Measurements from ENCODE around the gene WNT2B. TPM values are rescaled to one million over a fixed set of nuclear protein-coding genes. Genes with fewer than 3 reads are reported as not detected.

WNT2B gene
- total and polyA plus RNA-seq, 2 donors (not counting 1 experiment from before 2014, with no cell fraction given): 0.54 to 5.2 TPM

DNA sequence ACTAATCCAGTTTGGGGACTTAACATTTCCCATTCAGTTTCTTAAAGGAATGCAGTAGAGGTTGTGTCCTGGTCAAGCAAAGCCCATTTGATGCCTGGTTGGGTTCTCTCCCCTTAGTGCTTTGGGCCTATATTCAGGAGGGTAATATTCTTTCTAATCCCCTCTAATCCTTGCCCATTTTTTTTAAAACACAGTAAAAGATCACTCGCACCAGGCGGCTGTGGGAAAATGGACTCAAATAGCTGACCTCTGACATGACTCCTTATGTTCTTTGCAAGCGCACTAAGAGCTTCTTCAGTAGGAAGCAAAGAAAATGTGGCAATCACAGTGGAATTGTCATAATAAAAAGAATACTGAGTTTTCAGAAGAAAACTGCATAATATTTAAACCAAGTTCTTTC lies 49.9 kb downstream of the WNT2B start:
- H4K20me1 ChIP-seq (ENCODE audit: control insufficient read depth, insufficient read depth, low read length, poor library complexity, severe bottlenecking): no peaks in the 10 kb centered on the region
- no peak overlapping the region for H2AFZ ChIP-seq (ENCODE audit: insufficient read depth, low read depth, low read length, poor library complexity, severe bottlenecking)
- no CpG with 5 or more reads among the region's 3 CpGs for WGBS (ENCODE audit: insufficient coverage)
- no peak for DNase-seq
- intact Hi-C loops (cut with micrococcal nuclease): no loop called here
- H3K79me2 ChIP-seq (ENCODE audit: control insufficient read depth, insufficient read depth, low read length): no peaks in the 10 kb centered on the region
- no peak overlapping the region for H3K9ac ChIP-seq (ENCODE audit: low read length)
- POLR2A ChIA-PET: no interaction called here
- H3K4me2 ChIP-seq (replicated peaks; ENCODE audit: low read depth, low read length, poor library complexity, severe bottlenecking): no peak overlapping the region
- H3K27ac Mint-ChIP-seq: no peak overlapping the region
- no peaks in the 10 kb centered on the region for H3K27me3 ChIP-seq (replicated peaks in 1 of 4; ENCODE audit: control extremely low read depth in 1 of 4, control insufficient read depth in 3 of 4, insufficient read depth in 4 of 4, low read length in 3 of 4)
- H3K27ac ChIP-seq (ENCODE audit: low read length in 2 of 2): no peak overlapping the region
- H3K9me3 Mint-ChIP-seq (ENCODE audit: insufficient read depth): no peaks in the 10 kb centered on the region
- no peak overlapping the region for H3K4me3 ChIP-seq (ENCODE audit: control extremely low read depth in 1 of 5, extremely low read depth in 1 of 5, insufficient read depth in 1 of 5, low read depth in 2 of 5, low read length in 4 of 5)
- CTCF ChIA-PET: no interaction called here
- H3K27me3 Mint-ChIP-seq: no peaks in the 10 kb centered on the region
- no peaks in the 10 kb centered on the region for H3K4me1 ChIP-seq (ENCODE audit: control insufficient read depth in 2 of 2, insufficient read depth in 2 of 2, low read length in 2 of 2)
- no peaks in the 10 kb centered on the region for H3K36me3 ChIP-seq (replicated peaks in 1 of 2; ENCODE audit: control extremely low read depth in 1 of 2, control insufficient read depth in 1 of 2, extremely low read depth in 1 of 2, insufficient read depth in 2 of 2, low read length in 1 of 2)
- no peak for ATAC-seq (ENCODE audit: low read depth)
- no peak overlapping the region for H3K4me3 Mint-ChIP-seq
- no peaks in the 10 kb centered on the region for H3K4me1 Mint-ChIP-seq
- no peak for TF ChIP-seq CTCF (IDR thresholded peaks at IDR 0.05)
- TF ChIP-seq EZH2 (IDR thresholded peaks at IDR 0.05; ENCODE audit: borderline replicate concordance, insufficient read depth, low read depth, low read length, poor library complexity, severe bottlenecking): no peak
- no peaks in the 10 kb centered on the region for H3K9me3 ChIP-seq (ENCODE audit: control extremely low read depth in 1 of 3, control insufficient read depth in 2 of 3, insufficient read depth in 1 of 3, low read length in 2 of 3)

DNA sequence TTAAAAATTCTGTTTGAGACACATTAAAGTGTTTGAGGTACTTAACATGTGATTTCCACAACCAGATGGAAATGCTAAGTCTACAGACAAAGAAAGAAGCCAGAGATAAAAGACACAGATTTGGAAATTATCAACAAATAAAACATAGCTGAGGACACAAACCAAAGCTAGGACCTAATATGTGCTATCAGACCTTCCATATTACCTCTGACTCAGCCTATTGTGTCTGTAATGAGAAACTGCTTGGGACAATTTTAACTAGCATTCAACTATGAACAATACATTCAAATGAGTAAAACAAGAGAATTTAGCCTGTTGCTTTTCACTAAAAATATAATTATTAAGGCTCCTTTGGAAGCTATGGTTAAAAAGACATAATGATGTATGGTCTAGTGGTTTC lies 54.6 kb downstream of the WNT2B start:
- Mint-ChIP-seq H3K27ac (no peak overlapping the region), H3K9me3 (ENCODE audit: insufficient read depth) (no peaks in the 10 kb centered on the region), H3K27me3 (no peaks in the 10 kb centered on the region), H3K4me1 (no peaks in the 10 kb centered on the region), H3K4me3 (no peak overlapping the region)
- ChIA-PET CTCF (no interaction called here), POLR2A (no interaction called here)
- H3K36me3 ChIP-seq (replicated peaks in 1 of 2; ENCODE audit: control extremely low read depth in 1 of 2, control insufficient read depth in 1 of 2, extremely low read depth in 1 of 2, insufficient read depth in 2 of 2, low read length in 1 of 2): peaks cover 0 to 2% of the 10 kb centered on the region in 2 experiments
- DNase-seq (no peak), ATAC-seq (ENCODE audit: low read depth) (no peak)
- no peaks in the 10 kb centered on the region for H3K27me3 ChIP-seq (replicated peaks in 1 of 4; ENCODE audit: control extremely low read depth in 1 of 4, control insufficient read depth in 3 of 4, insufficient read depth in 4 of 4, low read length in 3 of 4)
- intact Hi-C loops (cut with micrococcal nuclease): no loop called here
- no peak overlapping the region for H3K4me2 ChIP-seq (replicated peaks; ENCODE audit: low read depth, low read length, poor library complexity, severe bottlenecking)
- H3K4me3 ChIP-seq (ENCODE audit: control extremely low read depth in 1 of 5, extremely low read depth in 1 of 5, insufficient read depth in 1 of 5, low read depth in 2 of 5, low read length in 4 of 5): no peak overlapping the region
- H3K27ac ChIP-seq (ENCODE audit: low read length in 2 of 2): no peak overlapping the region
- no peaks in the 10 kb centered on the region for H3K79me2 ChIP-seq (ENCODE audit: control insufficient read depth, insufficient read depth, low read length)
- H3K9me3 ChIP-seq (ENCODE audit: control extremely low read depth in 1 of 3, control insufficient read depth in 2 of 3, insufficient read depth in 1 of 3, low read length in 2 of 3): no peaks in the 10 kb centered on the region
- no peaks in the 10 kb centered on the region for H3K4me1 ChIP-seq (ENCODE audit: control insufficient read depth in 2 of 2, insufficient read depth in 2 of 2, low read length in 2 of 2)
- H3K9ac ChIP-seq (ENCODE audit: low read length): no peak overlapping the region
- H4K20me1 ChIP-seq (ENCODE audit: control insufficient read depth, insufficient read depth, low read length, poor library complexity, severe bottlenecking): no peaks in the 10 kb centered on the region
- no peak for TF ChIP-seq EZH2 (IDR thresholded peaks at IDR 0.05; ENCODE audit: borderline replicate concordance, insufficient read depth, low read depth, low read length, poor library complexity, severe bottlenecking)
- TF ChIP-seq CTCF (IDR thresholded peaks at IDR 0.05): no peak
- H2AFZ ChIP-seq (ENCODE audit: insufficient read depth, low read depth, low read length, poor library complexity, severe bottlenecking): no peak overlapping the region
